A673 (cell line): ENCODE data around the gene CTSS. TPM values are rescaled to one million over a fixed set of nuclear protein-coding genes. Genes with fewer than 3 reads are reported as not detected.

ENCODE experiments used
- BruUV-seq: library from RNA; stranded (reverse); fragments of 400-500 nt; replicated peaks from 2 replicates; lab custom pipeline; 2021; lab: Mats Ljungman, UMichigan
- CTCF ChIA-PET: fragments of 300-600 bp; sonication (Branson Sonifier 250); formaldehyde crosslinking; loops from one replicate; lab custom pipeline; 2022; ENCODE audit warnings: antibody characterized with exemption; lab: Charles Lee
- POLR2A ChIA-PET: fragments of 300-600 bp; sonication (Branson Sonifier 250); formaldehyde crosslinking; loops from one replicate; lab custom pipeline; 2022; ENCODE audit warnings: antibody characterized with exemption; ENCODE audit not compliant: low non-redundant PET; lab: Charles Lee
- DNase-seq: peaks from one replicate; pipeline ENCODE4 v3.0.0-alpha.2; 2015; ENCODE audit warnings: low spot score
- H3K27ac ChIP-seq: fragments of 200-600 bp; sonication (generic); 2 replicates; pipeline ENCODE4 v1.5.1; 2016; ENCODE audit warnings: mixed run types, low read depth, mild to moderate bottlenecking, mixed read lengths, antibody characterized with exemption, low read length; ENCODE audit not compliant: poor library complexity, severe bottlenecking
- H3K27me3 ChIP-seq: fragments of 200-600 bp; sonication (generic); replicated peaks from 2 replicates; pipeline ENCODE4 v1.6.1; 2017; ENCODE audit warnings: mixed run types, low read depth, mild to moderate bottlenecking, mixed read lengths, antibody characterized with exemption, low read length; ENCODE audit not compliant: insufficient read depth, poor library complexity
- H3K36me3 ChIP-seq: fragments of 200-600 bp; sonication (generic); 2 replicates; pipeline ENCODE4 v1.6.1; 2016; ENCODE audit warnings: mixed run types, mild to moderate bottlenecking, mixed read lengths, antibody characterized with exemption, low read length; ENCODE audit not compliant: insufficient read depth, poor library complexity, severe bottlenecking
- H3K4me1 ChIP-seq: fragments of 200-600 bp; sonication (generic); 2 replicates; pipeline ENCODE4 v1.6.1; 2017; ENCODE audit warnings: mixed run types, mild to moderate bottlenecking, mixed read lengths, antibody characterized with exemption, low read length; ENCODE audit not compliant: insufficient read depth, poor library complexity, severe bottlenecking
- H3K4me3 ChIP-seq: fragments of 200-600 bp; sonication (generic); 2 replicates; pipeline ENCODE4 v1.5.1; 2016; ENCODE audit warnings: low read depth, mixed run types, mild to moderate bottlenecking, mixed read lengths, low read length; ENCODE audit not compliant: poor library complexity, severe bottlenecking
- H3K9me3 ChIP-seq: fragments of 200-600 bp; sonication (generic); 2 replicates; pipeline ENCODE4 v1.6.1; 2016; ENCODE audit warnings: mixed run types, low read depth, mild to moderate bottlenecking, mixed read lengths, antibody characterized with exemption, low read length; ENCODE audit not compliant: poor library complexity, severe bottlenecking
- CTCF ChIP-seq: fragments of 300-800, 200-600 bp; sonication (generic); conservative IDR thresholded peaks from 2 replicates; pipeline ENCODE4 v1.5.1; 2017; ENCODE audit warnings: low read depth, mild to moderate bottlenecking, antibody characterized with exemption, low read length, moderate library complexity, mixed read lengths
- EZH2 ChIP-seq: fragments of 200-600 bp; sonication (generic); IDR thresholded peaks from 2 replicates; pipeline ENCODE4 v1.6.1; 2017; ENCODE audit warnings: borderline replicate concordance, low read depth, mild to moderate bottlenecking, mixed read lengths, antibody characterized with exemption, low read length; ENCODE audit not compliant: poor library complexity, severe bottlenecking
- intact Hi-C: fragments of 100-400 bp; cut with micrococcal nuclease; formaldehyde crosslinking; loops from one replicate; pipeline ENCODE4 v1.10.0; 2022; ENCODE audit not compliant: unreplicated experiment
- total RNA-seq: library from RNA; stranded (reverse); gene quantifications from 2 replicates; pipeline ENCODE4 v1.2.3, GENCODE V29; 2021

CTSS gene
- total RNA-seq, 1 experiment from 2014 or later, result 3.5 TPM

GRCh38 chr1:150696162-150696561 lies 69.4 kb downstream of the CTSS start:
- H3K4me1 ChIP-seq, result peaks cover 12% of the 10 kb centered on the region
- H3K9me3 ChIP-seq, result no peaks in the 10 kb centered on the region
- DNase-seq, result no peak
- intact Hi-C loops, result loop anchor here (2.0 kb wide), 1 partner anchor 67 kb away; the partner anchor contains the start of gene ENSA
- peaks cover 28% of the 10 kb centered on the region for H3K36me3 ChIP-seq
- H3K27ac ChIP-seq, result no peak overlapping the region
- no peaks in the 10 kb centered on the region for H3K27me3 ChIP-seq
- BruUV-seq, result TSS peak; percentile 55
- peak overlapping the region; percentile 67 for H3K4me3 ChIP-seq
- CTCF ChIA-PET, result no interaction called here
- TF ChIP-seq CTCF (no peak), EZH2 (no peak)
- POLR2A ChIA-PET, result interaction anchor here (0.8 kb wide), 1 partner anchor 45 kb away, joined by 3 read pairs; no protein-coding TSS in a partner anchor

GRCh38 chr1:150695561-150695960 lies 70.0 kb downstream of the CTSS start:
- ChIA-PET CTCF (no interaction called here), POLR2A (interaction anchor here (0.8 kb wide), 1 partner anchor 46 kb away, joined by 3 read pairs; no protein-coding TSS in a partner anchor)
- Histone ChIP-seq H3K27me3 (no peaks in the 10 kb centered on the region), H3K9me3 (no peaks in the 10 kb centered on the region), H3K4me3 (no peak overlapping the region), H3K36me3 (peaks cover 29% of the 10 kb centered on the region), H3K4me1 (peaks cover 12% of the 10 kb centered on the region), H3K27ac (no peak overlapping the region)
- intact Hi-C loops, result no loop called here
- DNase-seq, result no peak
- no peak for TF ChIP-seq EZH2
- no peak for TF ChIP-seq CTCF
- no TSS peak for BruUV-seq

GRCh38 chr1:150692720-150693119 lies 72.9 kb downstream of the CTSS start:
- no TSS peak for BruUV-seq
- POLR2A ChIA-PET, result interaction anchor here (0.5 kb wide), 1 partner anchor 247 kb away, joined by 10 read pairs; no protein-coding TSS in a partner anchor

More at GRCh38 chr1:150692720-150693119, 72.9 kb downstream of the CTSS start:
- Histone ChIP-seq H3K36me3 (peaks cover 34% of the 10 kb centered on the region), H3K9me3 (no peaks in the 10 kb centered on the region), H3K27me3 (no peaks in the 10 kb centered on the region), H3K4me3 (no peak overlapping the region), H3K27ac (no peak overlapping the region), H3K4me1 (peaks cover 11% of the 10 kb centered on the region)
- no peak for DNase-seq
- TF ChIP-seq CTCF, result no peak
- TF ChIP-seq EZH2, result no peak
- intact Hi-C loops, result no loop called here
- CTCF ChIA-PET, result interaction anchor here (0.5 kb wide), 1 partner anchor 805 kb away, joined by 11 read pairs; no protein-coding TSS in a partner anchor
